ENCODE measurements around the gene SLC17A7. TPM values are rescaled to one million over a fixed set of nuclear protein-coding genes. Genes with fewer than 3 reads are reported as not detected.

SLC17A7 gene
- total RNA-seq, 4 donors from 2014 or later = 1.1 to 1.7 (median 1.2) TPM

DNA sequence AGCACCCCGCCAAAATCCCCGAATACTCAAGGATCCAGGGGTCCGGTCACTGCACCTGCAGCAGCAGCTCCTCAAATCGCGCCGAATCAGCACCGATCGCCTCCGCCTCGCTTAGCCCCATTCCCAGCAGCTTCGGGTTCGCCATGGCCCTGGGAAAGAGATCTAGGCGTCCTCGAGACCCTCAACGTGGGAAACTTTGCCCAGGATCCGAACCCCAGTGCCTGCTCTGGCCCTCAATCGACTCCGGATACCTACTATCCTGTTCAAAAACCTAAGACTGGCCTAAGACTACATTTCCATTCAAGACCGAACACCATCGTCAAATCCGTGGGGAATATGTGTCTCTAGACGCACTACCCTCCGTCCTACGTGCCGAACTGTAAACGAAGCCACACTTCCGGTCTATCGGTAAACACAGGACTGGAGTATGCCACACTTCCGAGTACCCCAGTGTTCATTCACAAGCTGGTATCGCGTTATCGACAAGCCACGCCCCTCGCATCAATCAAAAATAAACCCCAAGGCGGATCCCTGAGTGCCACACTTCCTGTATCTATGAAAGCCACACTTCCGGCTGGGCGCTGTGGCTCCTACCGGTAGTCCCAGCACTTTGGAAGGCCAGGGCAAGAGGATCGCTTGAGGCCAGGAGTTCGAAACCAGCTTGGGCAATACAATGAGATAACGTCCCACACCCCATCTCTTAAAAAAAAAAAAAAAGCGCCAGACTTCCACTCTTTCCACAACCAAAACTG, 10.3 kb upstream of the SLC17A7 start, which contains the start of gene PIH1D1:
TSS of gene PIH1D1 (minus strand) at position 385 of the 752 bp plus-strand sequence. CDS start at position 145, 240 bp downstream.
- H3K27me3 ChIP-seq = no peaks in the 10 kb centered on the region
- peaks cover 0 to 39% of the 10 kb centered on the region in 2 donors for H3K36me3 ChIP-seq
- no peaks in the 10 kb centered on the region for H3K9me3 ChIP-seq
- H3K27ac ChIP-seq = peak within 1 kb of the TSS; percentile 95 to 100 (median 96)
- peaks cover 0 to 62% (median 18%) of the 10 kb centered on the region in 3 donors for H3K4me1 ChIP-seq
- TF ChIP-seq EP300 (IDR thresholded peaks at IDR 0.05) (no peak), POLR2AphosphoS5 (IDR thresholded peaks at IDR 0.05) (peak; percentile 89), POLR2A (IDR thresholded peaks at IDR 0.05) (peak in 1 of 2 donors; percentile 26), CTCF (IDR thresholded peaks at IDR 0.05) (peak in 3 of 4 experiments; percentile 22 to 44 (median 30))
- H3K4me3 ChIP-seq = peak within 1 kb of the TSS; percentile 81 to 86
- peak; percentile 78 for ATAC-seq
- 0% methylated on average over 9 to 13 of the region's 42 CpGs for WGBS, 2 donors (ENCODE audit: low coverage in 1 of 2)

DNA sequence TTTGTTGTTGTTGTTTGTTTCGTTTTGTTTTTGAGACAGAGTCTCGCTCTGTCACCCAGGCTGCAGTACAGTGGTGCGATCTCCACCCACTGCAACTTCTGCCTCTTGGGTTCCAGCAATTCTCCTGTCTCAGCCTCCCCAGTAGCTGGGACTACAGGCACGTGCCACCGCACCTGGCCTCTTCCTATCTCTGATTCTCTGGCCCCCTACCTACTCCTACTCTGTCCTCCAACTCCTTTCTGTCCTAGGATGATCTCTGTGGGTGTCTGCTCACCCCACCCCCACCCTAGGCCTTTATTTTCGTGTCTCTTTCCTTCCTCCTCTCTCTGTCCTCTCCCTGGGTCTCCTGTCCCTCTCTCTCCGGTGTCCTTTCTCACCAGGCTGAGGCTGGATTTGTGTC, 9.1 kb upstream of the SLC17A7 start:
- TF ChIP-seq EP300 (IDR thresholded peaks at IDR 0.05) (no peak), POLR2AphosphoS5 (IDR thresholded peaks at IDR 0.05) (no peak), CTCF (IDR thresholded peaks at IDR 0.05) (no peak), POLR2A (IDR thresholded peaks at IDR 0.05) (no peak)
- peaks cover 0 to 58% (median 17%) of the 10 kb centered on the region in 3 donors for H3K4me1 ChIP-seq
- H3K4me3 ChIP-seq = peak overlapping the region in 1 of 2 donors; percentile 81

DNA sequence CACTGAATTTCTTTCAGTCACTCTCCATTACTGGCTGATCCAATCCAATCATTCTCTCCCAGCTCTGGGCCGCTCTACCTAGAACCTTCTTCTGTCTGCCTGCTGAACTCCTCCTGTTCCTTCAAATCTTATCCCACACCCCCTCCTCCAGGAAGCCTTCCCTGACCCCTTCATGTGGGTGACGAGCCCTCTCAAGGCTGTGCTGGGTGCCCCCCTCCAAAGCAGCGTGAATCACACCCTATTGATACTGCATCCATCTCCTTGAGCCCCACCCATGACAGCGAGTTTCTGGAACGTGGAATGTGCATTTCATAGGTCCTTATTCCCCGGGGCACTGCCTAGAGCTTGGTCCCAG, 7.1 kb upstream of the SLC17A7 start:
- Histone ChIP-seq H3K27me3 (no peaks in the 10 kb centered on the region), H3K9me3 (no peaks in the 10 kb centered on the region), H3K36me3 (peaks cover 0 to 45% of the 10 kb centered on the region in 2 donors), H3K27ac (no peak overlapping the region), H3K4me3 (no peak overlapping the region), H3K4me1 (peaks cover 0 to 41% (median 9%) of the 10 kb centered on the region in 3 donors)
- 100% methylated on average over 1 of the region's 6 CpGs; no CpG with 5 or more reads in 1 of the 2 donors for WGBS, 2 donors (ENCODE audit: low coverage in 1 of 2)
- TF ChIP-seq POLR2AphosphoS5 (IDR thresholded peaks at IDR 0.05) = no peak
- no peak for TF ChIP-seq EP300 (IDR thresholded peaks at IDR 0.05)
- TF ChIP-seq POLR2A (IDR thresholded peaks at IDR 0.05) = no peak
- TF ChIP-seq CTCF (IDR thresholded peaks at IDR 0.05) = no peak
- ATAC-seq = no peak

More for the DNA sequence above, 9.1 kb upstream of the SLC17A7 start:
- 75 to 84% methylated on average over 2 to 7 of the region's 7 CpGs for WGBS, 2 donors (ENCODE audit: low coverage in 1 of 2)
- Histone ChIP-seq H3K9me3 (no peaks in the 10 kb centered on the region), H3K27me3 (no peaks in the 10 kb centered on the region), H3K36me3 (peaks cover 0 to 45% of the 10 kb centered on the region in 2 donors), H3K27ac (peak overlapping the region in 1 of 4 donors; percentile 96)
- no peak for ATAC-seq

GRCh38 chr19:49447485-49448431, 6.4 kb upstream of the SLC17A7 start:
- Histone ChIP-seq H3K27me3 (peaks cover 5% of the 10 kb centered on the region), H3K36me3 (peaks cover 0 to 45% of the 10 kb centered on the region in 2 donors), H3K4me1 (peaks cover 0 to 47% (median 9%) of the 10 kb centered on the region in 3 donors), H3K9me3 (no peaks in the 10 kb centered on the region), H3K4me3 (no peak overlapping the region), H3K27ac (peak overlapping the region in 2 of 4 donors; percentile 28 to 35)
- TF ChIP-seq POLR2A (IDR thresholded peaks at IDR 0.05) = no peak
- no peak for TF ChIP-seq CTCF (IDR thresholded peaks at IDR 0.05)
- no peak for TF ChIP-seq EP300 (IDR thresholded peaks at IDR 0.05)
- TF ChIP-seq POLR2AphosphoS5 (IDR thresholded peaks at IDR 0.05) = no peak
- 68 to 71% methylated on average over 5 to 17 of the region's 32 CpGs for WGBS, 2 donors (ENCODE audit: low coverage in 1 of 2)
- ATAC-seq = no peak
